ENCODE measurements around the gene ACTL10.
A peak's percentile ranks its signal among the peaks of the same experiment; 100 is the strongest.

Gene ACTL10

GRCh38 chr20:33650111-33650752 lies 16.5 kb upstream of the ACTL10 start:
- DNase-seq: no peak

GRCh38 chr20:33650753-33651561 lies 15.8 kb upstream of the ACTL10 start:
- DNase-seq: no peak

GRCh38 chr20:33651562-33652048 lies 15.1 kb upstream of the ACTL10 start:
- DNase-seq: no peak

GRCh38 chr20:33653218-33653899 lies 13.4 kb upstream of the ACTL10 start:
- DNase-seq: peak; percentile 20

GRCh38 chr20:33653900-33654596 lies 12.7 kb upstream of the ACTL10 start:
- no peak for DNase-seq

GRCh38 chr20:33654680-33655161 lies 12.0 kb upstream of the ACTL10 start:
- no peak for DNase-seq

GRCh38 chr20:33655164-33655563 lies 11.6 kb upstream of the ACTL10 start:
- DNase-seq: no peak

GRCh38 chr20:33656010-33656782 lies 10.5 kb upstream of the ACTL10 start:
- DNase-seq: no peak

GRCh38 chr20:33656783-33657703 lies 9.7 kb upstream of the ACTL10 start:
- DNase-seq: no peak

GRCh38 chr20:33657704-33658095 lies 9.0 kb upstream of the ACTL10 start:
- DNase-seq: no peak

- DNase-seq: no peak
Measured at GRCh38 chr20:33658510-33658909, 8.2 kb upstream of the ACTL10 start.

GRCh38 chr20:33658929-33659328 lies 7.8 kb upstream of the ACTL10 start:
- DNase-seq: no peak

- no peak for DNase-seq
Measured at GRCh38 chr20:33659341-33660034, 7.3 kb upstream of the ACTL10 start.

- no peak for DNase-seq
Measured at GRCh38 chr20:33660035-33660684, 6.6 kb upstream of the ACTL10 start.

GRCh38 chr20:33660685-33661058 lies 6.1 kb upstream of the ACTL10 start:
- no peak for DNase-seq

- DNase-seq: no peak
Measured at GRCh38 chr20:33662172-33662571, 4.6 kb upstream of the ACTL10 start, which contains the start of gene C20orf144. C20orf144 (plus strand) TSS chr20:33662327; CDS start chr20:33662346, 19 bp downstream.

GRCh38 chr20:33663161-33664084 lies 3.3 kb upstream of the ACTL10 start:
- DNase-seq: peak; percentile 79

- no peak for DNase-seq
Measured at GRCh38 chr20:33664085-33664761, 2.5 kb upstream of the ACTL10 start.

Measured in inflammatory macrophage treated with lipopolysaccharide for 4 hours (primary cell).